GM18505 (cell line): ENCODE results near the gene CAPN13.

Experiments
- ATAC-seq: cut with Tn5 transposase; IDR thresholded peaks from one replicate; pipeline ENCODE4 v1.9.1; 2021; ENCODE audit not compliant: unreplicated experiment
- POLR2A ChIP-seq: IDR thresholded peaks from 4 replicates; pipeline ENCODE4 v1.6.1; 2011; ENCODE audit warnings: borderline replicate concordance; ENCODE audit not compliant: insufficient read depth, insufficient read length; ENCODE audit errors: extremely low read depth

CAPN13 gene

DNA sequence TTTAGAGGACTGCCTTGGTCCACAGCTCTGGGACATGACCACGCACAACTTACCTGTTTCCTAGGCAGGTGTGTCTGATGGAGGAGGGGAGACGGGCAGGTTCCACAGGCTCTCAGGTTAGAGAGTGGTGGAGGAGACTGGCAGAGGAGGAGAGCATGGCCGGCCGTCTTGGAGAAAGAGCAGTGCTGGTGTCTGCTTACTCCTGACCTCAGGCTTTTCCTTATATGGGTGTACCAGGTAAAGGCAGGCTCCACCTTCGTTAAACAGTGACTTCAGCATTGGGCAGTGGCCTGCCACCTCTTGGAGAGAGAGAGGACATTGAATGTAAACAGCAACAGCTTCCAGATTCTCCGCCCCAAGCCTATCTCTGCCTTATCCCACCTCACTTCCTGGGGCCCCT lies at the start of gene CAPN13:
Gene CAPN13, minus strand, starts transcription at position 198 of the 400 bp plus-strand sequence. CDS start 20,121 bp downstream, outside the sequence.
- no peak for TF ChIP-seq POLR2A
- ATAC-seq, result no peak

DNA sequence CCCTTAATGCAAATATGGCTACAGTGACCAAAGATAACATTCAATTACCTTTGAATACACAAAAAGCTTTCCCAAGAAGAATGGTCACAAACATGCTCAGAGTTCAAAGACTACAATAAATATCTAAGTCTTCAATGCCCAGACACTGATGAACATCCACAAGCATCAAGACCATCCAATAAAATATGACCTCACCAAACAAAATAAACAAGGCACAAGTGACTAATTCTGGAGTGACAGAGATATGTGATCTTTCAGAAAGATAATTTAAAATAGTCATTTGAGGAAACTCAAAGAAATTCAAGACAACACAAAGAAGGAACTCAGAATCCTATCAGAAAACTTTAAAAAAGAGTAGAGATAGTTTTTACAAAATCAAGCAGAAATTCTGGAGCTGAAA lies 40.6 kb upstream of the CAPN13 start:
- TF ChIP-seq POLR2A, result no peak
- ATAC-seq, result no peak

DNA sequence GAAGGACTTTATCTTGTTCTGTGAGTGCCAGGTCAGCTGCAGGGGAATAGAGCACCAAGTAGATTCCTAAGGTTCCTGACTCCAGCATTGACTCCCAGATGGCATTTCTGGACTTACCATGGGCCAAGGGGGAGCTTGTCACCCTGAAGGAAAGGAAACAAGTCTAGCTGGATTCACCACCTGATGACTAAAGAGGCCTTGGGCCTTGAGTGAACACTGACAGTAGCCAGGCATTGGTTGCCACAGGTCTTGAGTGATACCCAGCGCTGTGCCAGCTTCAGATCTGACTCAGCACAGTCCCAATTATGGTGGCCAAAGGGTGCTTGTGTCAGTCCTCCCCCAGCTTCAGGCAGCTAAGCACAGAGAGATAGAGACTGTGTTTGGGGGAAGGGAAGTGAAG lies 40.1 kb upstream of the CAPN13 start:
- TF ChIP-seq POLR2A, result no peak

DNA sequence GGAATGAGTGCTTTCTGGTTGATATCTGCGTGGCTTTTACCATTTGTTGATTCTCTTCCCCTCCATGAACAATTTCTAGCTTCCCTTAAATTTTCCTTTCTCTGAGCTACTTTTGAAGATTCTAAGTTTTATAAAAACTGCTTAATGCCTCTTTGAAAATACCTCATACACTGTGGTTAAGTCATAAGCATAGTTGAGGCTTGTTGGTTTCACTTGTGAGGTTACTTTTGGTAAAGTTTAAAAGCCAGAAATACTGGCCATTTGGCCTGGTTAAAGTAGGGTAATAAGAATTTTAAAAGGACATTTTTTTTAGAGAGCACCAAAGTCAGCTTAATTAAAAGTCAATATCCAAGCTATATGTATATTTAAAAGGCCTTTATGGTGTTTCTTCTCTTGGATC lies 21.3 kb upstream of the CAPN13 start:
- no peak for TF ChIP-seq POLR2A
- ATAC-seq, result no peak

More for the DNA sequence above, 40.1 kb upstream of the CAPN13 start:
- no peak for ATAC-seq

GRCh38 chr2:30826916-30827315 lies 19.7 kb upstream of the CAPN13 start:
- no peak for TF ChIP-seq POLR2A
- no peak for ATAC-seq

- TF ChIP-seq POLR2A, result no peak
- no peak for ATAC-seq
Observed at GRCh38 chr2:30826481-30826880, 19.2 kb upstream of the CAPN13 start.

GRCh38 chr2:30823452-30823851 lies 16.2 kb upstream of the CAPN13 start:
- TF ChIP-seq POLR2A, result no peak
- no peak for ATAC-seq

DNA sequence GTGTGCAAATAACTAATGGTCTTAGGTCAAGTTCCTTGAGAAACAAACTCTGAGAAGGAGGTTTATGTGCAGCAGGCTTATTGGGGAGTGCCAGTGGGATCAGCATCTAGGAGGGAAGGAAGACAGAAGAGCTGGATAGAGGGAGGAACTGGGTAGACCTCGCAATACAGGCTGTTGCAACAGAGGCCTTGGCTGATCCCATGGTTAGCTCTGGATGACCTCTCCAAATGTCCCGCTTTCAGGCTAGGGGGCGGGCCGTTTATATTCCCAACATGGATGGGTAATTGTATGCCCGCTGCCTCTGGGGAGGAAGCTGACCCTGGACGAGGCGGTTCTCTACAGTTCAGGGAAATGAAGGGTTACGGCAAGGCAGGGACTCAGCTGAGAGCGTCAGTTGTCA lies 14.7 kb upstream of the CAPN13 start:
- no peak for TF ChIP-seq POLR2A
- no peak for ATAC-seq

- TF ChIP-seq POLR2A, result no peak
Observed at GRCh38 chr2:30820381-30821055, 13.3 kb upstream of the CAPN13 start.

DNA sequence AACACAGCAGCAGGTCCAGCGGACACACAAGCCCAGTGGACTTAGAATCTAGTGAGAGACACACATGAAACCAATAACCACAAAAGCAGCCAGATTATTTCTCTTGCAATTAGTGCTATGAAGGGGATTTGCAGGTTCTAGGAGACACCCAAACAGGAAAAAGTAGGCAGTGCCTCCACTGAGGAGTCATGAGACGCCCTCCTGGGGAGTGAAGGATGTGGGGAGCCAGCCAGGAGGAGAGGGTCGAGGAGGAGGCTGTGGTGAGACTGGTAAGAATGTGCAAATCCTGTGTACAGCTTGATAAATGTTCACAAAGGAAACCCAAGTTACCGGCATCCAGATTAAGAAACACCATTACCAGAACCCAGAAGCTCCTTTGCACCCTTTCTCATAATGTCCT lies 2.7 kb upstream of the CAPN13 start:
- no peak for TF ChIP-seq POLR2A
- no peak for ATAC-seq

More at GRCh38 chr2:30820381-30821055, 13.3 kb upstream of the CAPN13 start:
- ATAC-seq, result no peak

DNA sequence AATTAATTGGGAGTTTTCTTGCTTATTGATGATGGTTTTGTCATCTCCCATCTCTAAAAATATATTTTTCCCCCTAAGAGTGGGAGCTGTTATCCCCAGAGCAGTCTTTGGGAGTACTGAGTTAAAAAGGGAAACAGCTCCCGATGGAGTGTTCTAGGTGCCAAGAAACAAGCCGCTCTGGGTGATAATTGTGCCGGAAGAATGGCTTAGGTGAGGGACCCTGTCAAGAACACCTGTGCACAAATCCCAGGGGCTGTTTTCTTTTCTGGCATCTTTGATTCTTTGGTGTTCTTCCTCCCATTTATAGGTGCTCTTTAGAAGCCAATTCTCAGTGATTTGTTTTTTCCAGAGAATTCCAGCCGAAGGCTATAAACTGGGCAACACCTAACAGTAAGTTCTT lies 1.4 kb upstream of the CAPN13 start:
- no peak for ATAC-seq
- TF ChIP-seq POLR2A, result no peak

GRCh38 chr2:30803281-30803680 lies 4.0 kb downstream of the CAPN13 start:
- no peak for TF ChIP-seq POLR2A
- ATAC-seq, result no peak

- TF ChIP-seq POLR2A, result no peak
- ATAC-seq, result no peak
Observed at GRCh38 chr2:30802611-30803010, 4.6 kb downstream of the CAPN13 start.

DNA sequence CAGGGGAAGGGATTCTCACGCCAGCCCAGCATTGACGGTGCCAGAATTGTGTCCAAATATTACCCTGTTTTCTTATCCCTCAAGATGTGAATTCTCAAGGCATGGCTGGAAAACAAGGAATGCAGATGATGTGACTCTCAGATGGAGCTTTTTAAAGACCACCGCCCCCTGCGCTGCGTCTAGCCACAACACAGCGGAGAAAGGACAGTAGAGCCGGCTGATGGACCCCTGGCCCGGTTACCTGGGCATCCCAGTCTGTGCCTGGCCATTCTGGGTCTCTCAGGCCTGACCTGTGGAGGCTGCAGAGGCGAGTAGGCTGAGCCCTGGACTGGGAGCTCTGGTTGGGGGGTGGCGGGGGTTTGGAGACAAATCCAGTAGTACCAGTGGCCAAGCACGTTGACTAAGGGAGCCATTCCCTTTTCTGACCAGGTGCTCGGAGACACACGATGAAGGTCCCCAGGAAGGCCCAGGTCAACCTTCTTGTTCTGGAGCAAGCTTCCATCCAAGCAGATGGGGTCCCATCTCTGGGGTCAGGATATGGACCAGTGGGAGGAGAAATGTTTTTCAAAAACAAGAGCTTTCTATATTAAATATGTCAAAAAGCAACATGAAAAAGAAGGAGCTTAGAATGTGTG lies 5.3 kb downstream of the CAPN13 start:
- ATAC-seq, result no peak
- TF ChIP-seq POLR2A, result no peak
